Tibial nerve (tissue), 4 donors: ENCODE data around the gene SCGB3A1. TPM values are rescaled to one million over a fixed set of nuclear protein-coding genes. Genes with fewer than 3 reads are reported as not detected.

ENCODE experiments used
- DNase-seq, 2 donors: peaks; one replicate each; pipeline ENCODE4 v3.0.0-alpha.2; 2019; ENCODE audit warnings: low spot score in 2 of 2
- H3K27ac ChIP-seq, 4 donors: fragments of 200-600 bp; sonication (generic) in 3 of 4; one replicate each; pipeline ENCODE4 v1.5.1; 2017 to 2019; ENCODE audit warnings: mild to moderate bottlenecking in 1 of 4
- H3K27me3 ChIP-seq, 2 donors: fragments of 200-600 bp; sonication (generic) in 1 of 2; one replicate each; pipeline versions ENCODE4 v1.5.1 to v1.6.0; 2017 to 2019
- H3K36me3 ChIP-seq, 3 donors: fragments of 200-600 bp; sonication (generic); one replicate each; pipeline ENCODE4 v1.5.1; 2018 to 2019
- H3K4me1 ChIP-seq, 4 donors: fragments of 200-600 bp; sonication (generic) in 3 of 4; one replicate each; pipeline ENCODE4 v1.5.1; 2017 to 2019
- H3K4me3 ChIP-seq, 4 donors: fragments of 200-600 bp; sonication (generic) in 3 of 4; one replicate each; pipeline ENCODE4 v1.5.1; 2017 to 2019; ENCODE audit warnings: mild to moderate bottlenecking in 1 of 4, moderate library complexity in 1 of 4
- H3K9me3 ChIP-seq, 4 donors: fragments of 200-600 bp; sonication (generic) in 3 of 4; one replicate each; pipeline ENCODE4 v1.5.1; 2017 to 2019
- EP300 ChIP-seq, 2 donors: sonication (generic); formaldehyde crosslinking; IDR thresholded peaks; one replicate each; pipeline ENCODE4 v1.6.1; 2017; ENCODE audit warnings: antibody characterized with exemption in 2 of 2, mild to moderate bottlenecking in 1 of 2
- POLR2A ChIP-seq, 2 donors: fragments of 450-650 bp; IDR thresholded peaks; one replicate each; pipeline ENCODE4 v1.6.1; 2017; ENCODE audit warnings: antibody characterized with exemption in 2 of 2, mild to moderate bottlenecking in 2 of 2, moderate library complexity in 2 of 2
- WGBS, 2 donors: methylation state at CpG; one replicate each; pipeline ENCODE4 v1.1.5; 2018; 5-methylcytosine and 5-hydroxymethylcytosine counted together
- total RNA-seq, 4 donors: library from RNA; depleted of rRNA; stranded (reverse); fragments of >200 nt; gene quantifications; one replicate each; pipeline ENCODE4 v1.1.0, GENCODE V29; 2016
- TF ChIP-seq, protein P1 (sequence below), 5 experiments: fragments of 200-600 bp in 3 of 5; fragments of 450-650 bp in 2 of 5; sonication (generic) in 3 of 5; IDR thresholded peaks; one replicate each; pipeline ENCODE4 v1.5.1; 2016 to 2019; ENCODE audit warnings: antibody characterized with exemption in 5 of 5, mild to moderate bottlenecking in 3 of 5, moderate library complexity in 2 of 5

SCGB3A1 gene
- total RNA-seq, 4 donors from 2014 or later, result not detected

DNA sequence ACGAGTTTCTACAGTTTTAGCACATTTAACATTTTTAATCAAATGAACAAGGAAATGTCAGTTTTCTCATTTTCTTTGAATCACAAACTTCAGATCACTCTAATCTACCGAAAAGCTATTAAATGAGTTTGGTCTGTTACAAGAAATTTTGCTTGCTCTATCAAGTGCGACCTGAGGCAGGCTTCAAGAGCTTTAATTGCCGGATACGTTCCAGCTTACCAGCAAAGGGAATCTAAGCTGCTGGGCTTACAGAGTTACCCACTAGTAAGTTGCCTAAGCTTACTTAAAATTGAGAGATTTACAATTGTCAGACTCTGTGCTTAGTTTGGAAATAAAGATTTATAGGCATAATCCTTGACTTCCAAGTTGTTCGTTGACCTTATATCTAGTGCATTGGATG is 10.6 kb downstream of the SCGB3A1 start:
- Histone ChIP-seq H3K36me3 (peaks cover 0 to 13% (median 0%) of the 10 kb centered on the region in 3 donors), H3K27ac (no peak overlapping the region), H3K27me3 (no peaks in the 10 kb centered on the region), H3K4me1 (no peaks in the 10 kb centered on the region), H3K9me3 (peaks cover 0 to 19% (median 0%) of the 10 kb centered on the region in 4 donors), H3K4me3 (no peak overlapping the region)
- no peak for DNase-seq
- TF ChIP-seq POLR2A (IDR thresholded peaks at IDR 0.05), result no peak
- TF ChIP-seq, protein P1, sequence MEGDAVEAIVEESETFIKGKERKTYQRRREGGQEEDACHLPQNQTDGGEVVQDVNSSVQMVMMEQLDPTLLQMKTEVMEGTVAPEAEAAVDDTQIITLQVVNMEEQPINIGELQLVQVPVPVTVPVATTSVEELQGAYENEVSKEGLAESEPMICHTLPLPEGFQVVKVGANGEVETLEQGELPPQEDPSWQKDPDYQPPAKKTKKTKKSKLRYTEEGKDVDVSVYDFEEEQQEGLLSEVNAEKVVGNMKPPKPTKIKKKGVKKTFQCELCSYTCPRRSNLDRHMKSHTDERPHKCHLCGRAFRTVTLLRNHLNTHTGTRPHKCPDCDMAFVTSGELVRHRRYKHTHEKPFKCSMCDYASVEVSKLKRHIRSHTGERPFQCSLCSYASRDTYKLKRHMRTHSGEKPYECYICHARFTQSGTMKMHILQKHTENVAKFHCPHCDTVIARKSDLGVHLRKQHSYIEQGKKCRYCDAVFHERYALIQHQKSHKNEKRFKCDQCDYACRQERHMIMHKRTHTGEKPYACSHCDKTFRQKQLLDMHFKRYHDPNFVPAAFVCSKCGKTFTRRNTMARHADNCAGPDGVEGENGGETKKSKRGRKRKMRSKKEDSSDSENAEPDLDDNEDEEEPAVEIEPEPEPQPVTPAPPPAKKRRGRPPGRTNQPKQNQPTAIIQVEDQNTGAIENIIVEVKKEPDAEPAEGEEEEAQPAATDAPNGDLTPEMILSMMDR (IDR thresholded peaks at IDR 0.05), result no peak
- TF ChIP-seq EP300 (IDR thresholded peaks at IDR 0.05), result no peak
- 91% methylated on average over 6 of the region's 6 CpGs for WGBS, 2 donors

DNA sequence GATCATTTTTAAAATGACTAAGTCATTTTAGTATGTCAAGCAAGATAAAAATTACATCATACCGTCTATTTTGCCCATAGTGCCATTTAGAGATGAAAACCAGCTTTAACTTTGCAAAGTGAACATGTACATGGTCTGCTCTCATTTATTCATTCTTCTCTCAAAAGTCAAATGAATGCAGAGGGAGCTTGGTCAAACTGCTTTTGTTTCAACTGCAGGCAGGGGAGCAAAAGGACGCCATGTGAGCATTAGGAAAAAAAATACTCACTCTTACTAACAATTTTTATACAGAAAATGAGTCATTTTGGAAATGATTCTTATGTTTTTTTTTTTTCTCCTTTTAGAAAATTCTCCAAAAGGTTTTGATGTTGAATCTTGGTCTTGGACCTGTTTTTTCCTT is 15.7 kb downstream of the SCGB3A1 start:
- Histone ChIP-seq H3K9me3 (no peaks in the 10 kb centered on the region), H3K4me3 (no peak overlapping the region), H3K4me1 (no peaks in the 10 kb centered on the region), H3K36me3 (peaks cover 0 to 58% (median 0%) of the 10 kb centered on the region in 3 donors), H3K27ac (no peak overlapping the region), H3K27me3 (no peaks in the 10 kb centered on the region)
- DNase-seq, result no peak
- TF ChIP-seq EP300 (IDR thresholded peaks at IDR 0.05) (no peak), POLR2A (IDR thresholded peaks at IDR 0.05) (no peak)
- TF ChIP-seq, protein P1 (IDR thresholded peaks at IDR 0.05), result no peak
- 51 to 58% methylated on average over 2 of the region's 2 CpGs for WGBS, 2 donors

DNA sequence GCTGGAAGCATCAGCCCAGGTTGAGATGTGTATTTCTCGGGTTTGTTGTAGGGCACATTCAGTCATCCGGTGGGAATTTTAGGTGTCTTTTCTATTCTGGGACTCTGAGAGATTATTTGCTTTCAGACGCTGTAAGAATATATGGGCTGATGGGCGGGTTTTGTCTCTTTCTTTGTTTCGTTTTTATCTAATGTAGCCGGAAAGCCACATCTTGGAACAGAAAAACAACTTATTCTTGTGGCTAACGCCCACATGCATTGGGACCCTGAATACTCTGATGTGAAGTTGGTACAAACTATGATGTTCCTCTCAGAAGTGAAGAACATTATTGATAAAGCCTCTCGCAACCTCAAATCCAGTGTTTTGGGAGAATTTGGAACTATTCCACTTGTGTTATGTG is 22.4 kb downstream of the SCGB3A1 start:
- H3K27ac ChIP-seq, result no peak overlapping the region
- peaks cover 0 to 92% (median 0%) of the 10 kb centered on the region in 3 donors for H3K36me3 ChIP-seq
- 74 to 77% methylated on average over 8 of the region's 8 CpGs for WGBS, 2 donors
- H3K4me3 ChIP-seq, result no peak overlapping the region
- TF ChIP-seq, protein P1 (IDR thresholded peaks at IDR 0.05), result no peak
- TF ChIP-seq EP300 (IDR thresholded peaks at IDR 0.05) (no peak), POLR2A (IDR thresholded peaks at IDR 0.05) (no peak)
- no peak for DNase-seq
- peaks cover 0 to 1% (median 0%) of the 10 kb centered on the region in 4 donors for H3K4me1 ChIP-seq
- H3K9me3 ChIP-seq, result no peaks in the 10 kb centered on the region
- no peaks in the 10 kb centered on the region for H3K27me3 ChIP-seq

DNA sequence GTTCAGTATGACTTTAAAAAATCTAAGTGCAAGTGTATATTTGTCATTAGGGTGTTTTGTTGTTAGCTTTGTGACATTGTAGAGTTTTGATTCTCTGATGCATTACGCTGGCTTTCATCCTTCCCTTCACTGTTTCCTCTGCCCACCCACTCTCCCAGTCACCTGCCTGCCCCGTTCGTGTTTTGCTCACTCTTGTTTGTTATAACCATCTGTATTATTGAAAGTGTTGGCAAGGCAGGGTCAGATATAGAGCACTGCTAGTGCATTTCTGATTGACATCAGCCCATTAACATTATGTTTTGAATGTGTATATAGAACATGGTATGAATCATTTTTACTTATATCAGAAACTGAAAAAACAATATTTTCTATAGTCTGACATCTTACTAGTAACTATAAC is 27.3 kb downstream of the SCGB3A1 start:
- peaks cover 0 to 56% (median 0%) of the 10 kb centered on the region in 3 donors for H3K36me3 ChIP-seq
- no peaks in the 10 kb centered on the region for H3K27me3 ChIP-seq
- no peaks in the 10 kb centered on the region for H3K9me3 ChIP-seq
- H3K4me3 ChIP-seq, result no peak overlapping the region
- H3K27ac ChIP-seq, result no peak overlapping the region
- no peak for DNase-seq
- H3K4me1 ChIP-seq, result peaks cover 0 to 6% (median 0%) of the 10 kb centered on the region in 4 donors
- TF ChIP-seq POLR2A (IDR thresholded peaks at IDR 0.05) (no peak), EP300 (IDR thresholded peaks at IDR 0.05) (no peak)
- TF ChIP-seq, protein P1 (IDR thresholded peaks at IDR 0.05), result no peak
- 61 to 72% methylated on average over 3 of the region's 3 CpGs for WGBS, 2 donors

GRCh38 chr5:180558232-180558631 is 33.1 kb downstream of the SCGB3A1 start:
- H3K9me3 ChIP-seq, result no peaks in the 10 kb centered on the region
- H3K27me3 ChIP-seq, result no peaks in the 10 kb centered on the region
- H3K4me1 ChIP-seq, result peaks cover 0 to 3% (median 0%) of the 10 kb centered on the region in 4 donors
- H3K36me3 ChIP-seq, result peaks cover 0 to 25% (median 0%) of the 10 kb centered on the region in 3 donors
- 93 to 96% methylated on average over 11 of the region's 11 CpGs for WGBS, 2 donors
- no peak overlapping the region for H3K27ac ChIP-seq
- TF ChIP-seq, protein P1 (IDR thresholded peaks at IDR 0.05), result no peak
- no peak for TF ChIP-seq POLR2A (IDR thresholded peaks at IDR 0.05)
- TF ChIP-seq EP300 (IDR thresholded peaks at IDR 0.05), result no peak
- no peak for DNase-seq
- H3K4me3 ChIP-seq, result no peak overlapping the region
